Left renal pelvis (tissue), 4 donors: ENCODE data around the gene GSC2. TPM values are rescaled to one million over a fixed set of nuclear protein-coding genes. Genes with fewer than 3 reads are reported as not detected.
"Not testable (repeated sequence)": the region's sequence is repeated elsewhere in the genome, so short reads cannot be mapped to it uniquely, and the experiment has no call there.

ENCODE experiments used
- DNase-seq, 4 donors: peaks; one replicate each; pipeline ENCODE4 v3.0.0-alpha.2; 2013; ENCODE audit warnings: low read depth in 4 of 4, low spot score in 3 of 4
- polyA plus RNA-seq, 4 donors: library from polyadenylated mRNA; unstranded; fragments of 120-200 nt; gene quantifications; one replicate each; pipeline ENCODE4 v1.2.1, GENCODE V29; 2013; ENCODE audit not compliant: insufficient read length in 4 of 4

GSC2 gene
- polyA plus RNA-seq, 4 donors, result not detected

- no peak for DNase-seq
Measured at GRCh38 chr22:19166421-19166820, 16.3 kb upstream of the GSC2 start.

- DNase-seq, result no peak
Measured at GRCh38 chr22:19164425-19164824, 14.3 kb upstream of the GSC2 start.

DNA sequence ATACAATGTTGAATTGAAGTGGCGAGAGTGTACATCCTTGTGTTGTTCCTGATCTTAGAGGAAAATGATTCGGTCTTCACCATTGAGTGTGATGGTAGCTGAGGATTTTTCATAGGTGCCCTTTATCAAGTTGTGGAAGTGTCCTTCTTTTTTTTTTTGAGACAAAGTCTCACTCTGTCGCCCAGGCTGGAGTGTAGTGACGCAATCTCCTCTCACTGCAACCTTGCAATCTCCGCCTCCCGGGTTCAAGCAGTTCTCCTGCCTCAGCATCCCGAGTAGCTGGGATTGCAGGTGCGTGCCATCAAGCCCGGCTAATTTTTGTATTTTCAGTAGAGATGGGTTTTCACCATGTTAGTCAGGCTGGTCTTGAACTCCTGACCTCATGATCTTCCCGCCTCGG, 8.6 kb upstream of the GSC2 start:
- DNase-seq, result not testable (repeated sequence)

DNA sequence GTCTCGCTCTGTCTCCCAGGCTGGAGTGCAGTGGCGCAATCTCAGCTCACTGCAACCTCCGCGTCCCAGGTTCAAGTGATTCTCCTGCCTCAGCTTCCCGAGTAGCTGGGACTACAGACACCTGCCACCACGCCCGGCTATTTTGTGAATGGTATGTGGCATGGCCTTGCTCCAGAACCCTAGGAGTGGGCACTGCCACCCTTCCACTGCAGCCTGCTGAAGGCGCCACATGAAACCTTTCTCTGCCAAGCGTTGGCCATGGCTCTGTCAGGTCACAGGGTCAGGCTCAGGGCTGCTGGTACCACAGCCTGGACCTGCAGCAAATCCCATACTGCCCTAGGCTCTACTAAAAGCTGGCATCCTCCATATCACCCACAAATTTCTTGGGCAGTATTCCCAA, 6.0 kb upstream of the GSC2 start:
- not testable (repeated sequence) for DNase-seq

- no peak for DNase-seq
Measured at GRCh38 chr22:19152942-19153883, 3.1 kb upstream of the GSC2 start.

- no peak for DNase-seq
Measured at GRCh38 chr22:19151329-19152191, 1.5 kb upstream of the GSC2 start.

DNA sequence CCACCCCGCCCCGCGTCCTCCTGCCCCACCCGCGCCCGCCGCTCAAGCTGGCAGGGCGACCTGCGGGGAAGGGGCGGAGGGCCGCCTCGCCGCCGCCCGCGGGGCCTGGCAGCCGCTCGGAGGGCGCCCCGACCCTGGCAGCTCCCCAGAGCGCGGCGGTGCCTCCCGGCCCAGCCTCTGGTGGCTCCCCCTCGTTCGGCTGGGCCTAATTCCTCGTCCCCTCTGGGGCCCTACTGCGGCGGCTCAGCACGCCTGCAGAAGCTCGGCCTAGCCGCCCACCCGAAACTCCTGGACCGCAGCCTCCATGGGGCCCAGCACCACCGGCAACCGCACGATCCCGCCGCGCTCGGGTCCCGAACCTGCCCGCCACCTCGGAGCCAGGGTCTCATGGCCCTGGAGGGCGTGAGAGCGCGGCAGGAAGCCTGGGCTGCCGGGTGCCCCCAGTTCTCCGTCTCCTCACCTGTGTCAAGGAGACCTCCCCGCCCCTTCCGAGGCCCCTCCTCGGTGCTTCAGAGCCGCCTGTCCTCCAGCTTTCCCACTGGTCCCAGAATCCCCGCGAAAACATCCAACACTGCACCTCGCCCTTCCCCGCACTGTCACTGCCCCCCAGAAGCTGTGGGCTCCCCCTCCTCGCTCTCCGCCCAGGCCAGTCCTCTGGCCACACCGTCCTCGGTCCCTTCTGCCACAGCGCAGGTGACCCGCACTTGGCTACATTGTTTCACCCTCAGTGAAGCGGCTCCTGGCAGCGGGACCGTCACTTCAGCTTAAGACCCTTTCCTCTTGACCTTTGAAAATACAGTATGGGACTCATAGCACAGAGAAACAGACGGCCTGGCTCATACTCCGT, 613 bp upstream of the GSC2 start:
- DNase-seq, result no peak

DNA sequence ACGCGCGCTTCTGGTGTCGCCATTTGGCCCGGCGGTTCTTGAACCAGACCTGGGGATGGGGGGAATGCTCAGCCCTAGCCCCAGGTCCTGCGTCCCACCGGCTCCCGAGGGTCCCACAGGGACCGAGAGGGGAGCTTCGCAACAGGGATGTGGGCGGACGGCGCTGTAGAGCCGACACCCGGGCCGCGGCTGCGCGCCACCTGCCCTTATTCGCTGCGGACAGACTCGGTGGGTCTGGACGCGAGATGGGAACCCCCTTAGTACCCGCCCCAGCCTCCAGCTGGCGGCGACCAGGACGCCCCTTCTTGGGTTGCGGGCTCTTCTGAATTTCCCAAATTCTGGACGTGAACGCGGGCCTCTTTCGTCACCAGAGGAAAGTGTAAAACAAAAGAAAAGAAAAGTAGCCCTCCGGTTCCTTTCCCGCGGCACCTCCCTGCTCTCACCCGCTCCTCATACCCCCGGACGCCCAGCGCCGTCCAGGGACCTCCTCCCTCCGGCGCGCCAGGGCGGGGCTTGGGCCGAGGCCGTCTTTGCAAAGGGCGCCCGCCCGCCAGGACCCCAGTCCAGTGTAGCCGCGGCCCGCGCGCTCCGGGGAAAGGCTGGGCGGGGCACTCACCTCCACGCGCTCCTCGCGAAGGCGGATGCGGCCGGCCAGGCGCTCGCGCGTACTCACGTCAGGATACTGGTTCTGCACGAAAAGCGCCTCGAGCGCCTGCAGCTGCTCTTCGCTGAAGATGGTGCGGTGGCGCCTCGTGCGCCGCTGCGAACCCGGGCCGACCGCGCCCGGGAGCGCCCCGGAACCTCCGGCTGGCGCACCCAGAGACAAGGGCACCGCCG, 827 bp downstream of the GSC2 start:
- DNase-seq, result no peak

- no peak for DNase-seq
Measured at GRCh38 chr22:19148417-19149046, 1.6 kb downstream of the GSC2 start.

- no peak for DNase-seq
Measured at GRCh38 chr22:19147195-19147780, 2.8 kb downstream of the GSC2 start.

- DNase-seq, result no peak
Measured at GRCh38 chr22:19146215-19146968, 3.7 kb downstream of the GSC2 start.

DNA sequence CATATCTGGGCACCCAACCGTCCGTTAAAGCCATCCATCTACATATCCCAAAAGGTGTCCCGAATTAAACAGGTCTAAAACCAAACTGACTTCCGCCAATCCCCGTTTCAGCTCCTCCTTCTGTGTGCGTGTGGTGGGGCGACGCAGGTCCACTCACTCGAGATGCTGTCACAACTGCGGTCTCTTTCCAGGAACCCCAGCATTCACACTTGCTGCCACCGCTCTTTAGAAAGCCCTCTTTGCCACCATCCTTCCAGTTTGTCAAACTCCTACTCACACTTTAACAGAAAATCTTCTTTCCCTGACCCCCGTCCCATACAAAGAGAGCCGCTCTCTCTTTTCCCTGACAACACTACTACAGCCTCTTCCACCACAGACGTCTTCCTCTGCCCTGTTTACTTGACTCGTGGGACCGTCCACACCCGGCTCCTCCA, 6.1 kb downstream of the GSC2 start:
- DNase-seq, result no peak

DNA sequence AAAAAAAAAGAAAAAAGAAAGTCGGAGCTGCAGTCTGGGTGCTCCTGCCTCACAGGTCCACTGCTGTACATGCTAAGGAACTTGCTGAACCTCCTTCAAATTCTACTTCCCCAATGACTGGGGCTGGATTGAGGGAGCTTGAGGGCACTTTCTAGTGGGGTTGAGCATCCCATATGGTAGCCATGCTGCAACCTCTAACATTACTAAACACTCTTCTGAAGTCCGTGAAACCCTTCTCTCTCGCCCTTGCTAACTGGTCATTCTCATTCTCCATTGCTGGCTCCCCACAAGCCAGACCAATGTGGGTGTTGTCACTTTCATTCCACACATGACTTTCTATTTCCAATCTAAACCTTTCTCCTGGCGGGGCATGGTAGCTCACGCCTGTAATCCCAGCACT, 6.9 kb downstream of the GSC2 start:
- no peak for DNase-seq

DNA sequence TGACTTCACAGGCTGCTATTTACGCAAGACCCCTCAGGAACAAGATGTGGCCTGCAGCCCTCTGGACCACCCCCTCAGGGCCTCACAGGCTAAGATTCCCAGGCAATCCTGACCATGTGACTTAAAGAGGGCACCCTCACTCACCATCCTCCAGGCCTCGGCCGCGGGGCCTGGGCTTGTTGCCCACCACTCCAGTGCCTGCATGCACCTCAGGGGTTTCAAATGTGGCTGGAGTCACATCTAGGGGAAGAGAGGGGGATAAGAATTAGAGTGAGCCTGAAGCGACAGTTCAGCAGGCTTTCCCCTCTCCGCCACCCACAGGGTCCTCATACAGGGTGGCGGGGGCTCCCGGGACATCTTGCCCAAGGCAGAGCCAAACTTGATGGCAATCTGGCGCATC, 7.7 kb downstream of the GSC2 start:
- DNase-seq, result no peak

- no peak for DNase-seq
Measured at GRCh38 chr22:19139974-19140373, 10.1 kb downstream of the GSC2 start.

GRCh38 chr22:19139001-19139356, 11.1 kb downstream of the GSC2 start:
- DNase-seq, result no peak

DNA sequence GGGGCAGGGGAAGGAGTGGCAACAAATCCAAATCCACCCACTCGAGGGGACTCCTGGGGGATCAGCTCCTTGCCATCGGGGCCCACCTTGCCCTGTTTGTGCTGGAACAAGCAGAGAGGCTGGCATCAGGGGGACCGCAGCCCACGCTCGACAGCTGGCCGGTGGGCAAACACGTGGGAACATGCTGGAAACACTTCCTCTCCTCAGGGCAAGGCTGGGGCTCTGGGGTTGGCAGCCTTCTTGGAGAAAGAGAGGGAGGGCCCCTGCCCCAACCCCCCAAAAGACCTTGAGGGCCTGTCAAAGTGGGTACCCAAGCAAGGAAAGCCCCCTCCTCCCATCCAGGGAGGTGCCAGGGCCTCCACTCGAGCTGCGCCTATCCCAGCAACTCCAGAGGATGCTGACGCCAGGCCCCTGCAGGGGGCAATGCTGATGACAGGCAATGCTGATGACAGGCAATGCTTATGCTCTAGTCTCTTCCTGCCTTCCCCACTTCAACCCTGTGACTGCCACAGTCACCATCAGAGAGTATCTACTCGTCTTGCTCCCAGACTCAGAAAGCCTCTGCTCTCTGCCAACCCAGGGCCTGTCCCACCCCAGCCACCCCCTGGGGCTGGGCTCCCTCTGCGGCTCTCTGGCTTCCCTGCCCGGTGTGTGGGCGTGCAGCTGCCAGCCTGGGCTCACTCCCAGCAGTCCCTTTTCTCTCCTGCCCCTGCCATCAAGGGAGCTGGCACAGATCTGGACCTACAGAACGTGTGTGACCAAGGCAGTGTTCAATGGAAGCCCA, 11.7 kb downstream of the GSC2 start:
- no peak for DNase-seq
